MM.1S (cell line): ENCODE measurements around the gene SCNN1B.

Source experiments
- DNase-seq: peaks from one replicate; pipeline ENCODE4 v3.0.0-alpha.2; 2015
- H2AFZ ChIP-seq: fragments of 300-600 bp; sonication (generic); 2 replicates; pipeline ENCODE4 v1.6.0; 2016; ENCODE audit warnings: antibody characterized with exemption, low read length
- H3F3A ChIP-seq: fragments of 300-600 bp; sonication (generic); 2 replicates; pipeline ENCODE4 v1.6.1; 2016; ENCODE audit warnings: mild to moderate bottlenecking, antibody characterized with exemption, low read length, moderate library complexity, mixed read lengths; ENCODE audit not compliant: insufficient read depth
- H3K27ac ChIP-seq: fragments of 300-600 bp; sonication (generic); 2 replicates; pipeline ENCODE4 v1.5.1; 2016; ENCODE audit warnings: mild to moderate bottlenecking, low read length
- H3K27me3 ChIP-seq: fragments of 300-600 bp; sonication (generic); replicated peaks from 2 replicates; pipeline ENCODE4 v1.6.0; 2016; ENCODE audit warnings: low read length; ENCODE audit not compliant: insufficient read depth
- H3K36me3 ChIP-seq: fragments of 300-600 bp; sonication (generic); replicated peaks from 2 replicates; pipeline ENCODE4 v1.6.1; 2016; ENCODE audit warnings: mild to moderate bottlenecking, low read length, mixed read lengths; ENCODE audit not compliant: insufficient read depth
- H3K4me1 ChIP-seq: fragments of 300-600 bp; sonication (generic); 2 replicates; pipeline ENCODE4 v1.6.1; 2016; ENCODE audit warnings: low read length, mixed read lengths
- H3K4me2 ChIP-seq: fragments of 300-600 bp; sonication (generic); 2 replicates; pipeline ENCODE4 v1.6.0; 2016; ENCODE audit warnings: low read depth, low read length
- H3K4me3 ChIP-seq: fragments of 300-600 bp; sonication (generic); 2 replicates; pipeline ENCODE4 v1.5.1; 2016; ENCODE audit warnings: low read length, mixed read lengths
- H3K79me2 ChIP-seq: fragments of 300-600 bp; sonication (generic); 2 replicates; pipeline ENCODE4 v1.6.1; 2016; ENCODE audit warnings: mixed run types, low read length, mixed read lengths
- H3K9ac ChIP-seq: fragments of 300-600 bp; sonication (generic); 2 replicates; pipeline ENCODE4 v1.6.1; 2016; ENCODE audit warnings: low read length, mixed read lengths
- H3K9me2 ChIP-seq: fragments of 300-600 bp; sonication (generic); replicated peaks from 2 replicates; pipeline ENCODE4 v1.6.1; 2016; ENCODE audit warnings: mild to moderate bottlenecking, low read length, mixed read lengths; ENCODE audit not compliant: insufficient read depth
- H3K9me3 ChIP-seq: fragments of 300-600 bp; sonication (generic); replicated peaks from 2 replicates; pipeline ENCODE4 v1.6.1; 2016; ENCODE audit warnings: mild to moderate bottlenecking, low read length, mixed read lengths; ENCODE audit not compliant: insufficient read depth
- H4K20me1 ChIP-seq: fragments of 300-600 bp; sonication (generic); 2 replicates; pipeline ENCODE4 v1.6.1; 2016; ENCODE audit warnings: mild to moderate bottlenecking, low read length, moderate library complexity, mixed read lengths; ENCODE audit not compliant: insufficient read depth
- CTCF ChIP-seq: fragments of 300-600 bp; sonication (generic); IDR thresholded peaks from 2 replicates; pipeline ENCODE4 v1.5.1; 2016; ENCODE audit warnings: antibody characterized with exemption, low read length, mixed read lengths
- EZH2 ChIP-seq: fragments of 300-600 bp; sonication (generic); optimal IDR thresholded peaks from 2 replicates; pipeline ENCODE3; 2017; ENCODE audit warnings: low read depth, mild to moderate bottlenecking, antibody characterized with exemption, low read length, mixed read lengths
- EZH2phosphoT487 ChIP-seq: fragments of 300-600 bp; sonication (generic); IDR thresholded peaks from 2 replicates; pipeline ENCODE4 v1.6.1; 2018; ENCODE audit warnings: antibody characterized with exemption, low read length

SCNN1B gene

GRCh38 chr16:23270654-23271053 lies 31.4 kb upstream of the SCNN1B start:
- Histone ChIP-seq H3K9me3 (no peaks in the 10 kb centered on the region), H3K9ac (no peak overlapping the region), H3K4me3 (no peak overlapping the region), H2AFZ (no peak overlapping the region), H3K27me3 (no peaks in the 10 kb centered on the region), H4K20me1 (no peaks in the 10 kb centered on the region), H3K4me1 (no peaks in the 10 kb centered on the region), H3K9me2 (no peaks in the 10 kb centered on the region), H3K36me3 (no peaks in the 10 kb centered on the region), H3F3A (no peaks in the 10 kb centered on the region), H3K79me2 (no peaks in the 10 kb centered on the region), H3K27ac (no peak overlapping the region), H3K4me2 (no peak overlapping the region)
- DNase-seq = no peak
- no peak for TF ChIP-seq EZH2phosphoT487
- TF ChIP-seq CTCF = no peak
- TF ChIP-seq EZH2 = no peak

DNA sequence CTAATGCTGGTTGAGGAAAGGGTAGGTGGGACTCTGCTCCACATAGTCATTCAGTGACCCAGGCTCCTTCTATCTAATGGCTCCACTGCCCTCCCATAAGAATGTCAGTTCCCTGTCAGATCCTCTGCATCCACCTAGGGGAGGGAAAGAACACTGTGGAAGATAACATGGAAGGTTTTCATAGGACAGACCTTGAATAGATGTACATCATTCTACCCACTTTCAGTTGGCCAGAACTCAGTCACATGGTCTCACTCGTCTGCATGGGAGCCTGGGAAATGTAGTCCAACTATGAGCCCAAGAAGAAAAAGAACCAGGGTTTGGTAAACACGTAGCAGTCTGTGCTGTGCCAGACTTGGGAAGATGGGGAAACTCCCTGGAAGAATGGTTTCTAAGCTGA lies 27.1 kb upstream of the SCNN1B start:
- no peak for DNase-seq
- Histone ChIP-seq H3K27ac (no peak overlapping the region), H3K79me2 (no peaks in the 10 kb centered on the region), H3K4me1 (no peaks in the 10 kb centered on the region), H3K36me3 (no peaks in the 10 kb centered on the region), H3F3A (no peaks in the 10 kb centered on the region), H3K9me3 (no peaks in the 10 kb centered on the region), H4K20me1 (no peaks in the 10 kb centered on the region), H3K9me2 (no peaks in the 10 kb centered on the region), H3K9ac (no peak overlapping the region), H3K4me2 (no peak overlapping the region), H2AFZ (no peak overlapping the region), H3K4me3 (no peak overlapping the region), H3K27me3 (no peaks in the 10 kb centered on the region)
- TF ChIP-seq EZH2phosphoT487 (no peak), CTCF (no peak), EZH2 (no peak)

- no peaks in the 10 kb centered on the region for H4K20me1 ChIP-seq
- H3K4me3 ChIP-seq = no peak overlapping the region
- no peak for TF ChIP-seq EZH2
- no peak for TF ChIP-seq CTCF
- TF ChIP-seq EZH2phosphoT487 = no peak
- no peaks in the 10 kb centered on the region for H3K9me2 ChIP-seq
- H3K36me3 ChIP-seq = no peaks in the 10 kb centered on the region
- no peaks in the 10 kb centered on the region for H3F3A ChIP-seq
- H3K79me2 ChIP-seq = no peaks in the 10 kb centered on the region
- H3K27me3 ChIP-seq = no peaks in the 10 kb centered on the region
- H3K9me3 ChIP-seq = no peaks in the 10 kb centered on the region
- no peak for DNase-seq
- H3K27ac ChIP-seq = no peak overlapping the region
- no peaks in the 10 kb centered on the region for H3K4me1 ChIP-seq
- H3K9ac ChIP-seq = no peak overlapping the region
- no peak overlapping the region for H2AFZ ChIP-seq
- no peak overlapping the region for H3K4me2 ChIP-seq
Measured at GRCh38 chr16:23276821-23277220, 25.3 kb upstream of the SCNN1B start.

DNA sequence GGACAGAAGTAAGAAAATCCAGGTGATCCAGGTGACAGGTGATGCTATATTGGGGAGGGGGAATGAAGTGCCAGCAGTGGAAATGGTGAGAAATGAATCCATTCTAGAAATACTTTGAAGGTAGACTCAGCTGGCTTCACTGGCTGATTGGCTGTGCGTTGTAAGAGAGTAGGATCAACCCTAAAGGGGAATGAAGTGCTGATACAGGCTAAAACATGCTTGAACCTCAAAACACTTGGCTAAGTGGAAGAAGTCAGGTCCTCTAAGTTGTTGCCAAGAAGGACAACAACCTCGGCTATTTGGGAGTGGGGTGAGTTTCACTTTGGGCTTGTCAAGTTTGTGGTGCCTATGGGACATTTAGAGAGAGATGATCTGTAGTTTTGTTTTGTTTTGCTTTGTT lies 24.1 kb upstream of the SCNN1B start:
- H3K4me1 ChIP-seq = no peaks in the 10 kb centered on the region
- TF ChIP-seq EZH2phosphoT487 (no peak), EZH2 (no peak), CTCF (no peak)
- H2AFZ ChIP-seq = no peak overlapping the region
- H3K9me2 ChIP-seq = no peaks in the 10 kb centered on the region
- no peaks in the 10 kb centered on the region for H3K9me3 ChIP-seq
- no peaks in the 10 kb centered on the region for H3K79me2 ChIP-seq
- no peaks in the 10 kb centered on the region for H4K20me1 ChIP-seq
- no peak overlapping the region for H3K27ac ChIP-seq
- no peak overlapping the region for H3K4me2 ChIP-seq
- H3K27me3 ChIP-seq = no peaks in the 10 kb centered on the region
- DNase-seq = no peak
- no peaks in the 10 kb centered on the region for H3K36me3 ChIP-seq
- H3K9ac ChIP-seq = no peak overlapping the region
- H3K4me3 ChIP-seq = no peak overlapping the region
- H3F3A ChIP-seq = no peaks in the 10 kb centered on the region
